Measurements from ENCODE around the gene VAV3.
A peak's percentile ranks its signal among the peaks of the same experiment; 100 is the strongest.

The VAV3 gene

GRCh38 chr1:107935396-107936064 lies 29.4 kb downstream of the VAV3 start:
- TF ChIP-seq CTCF (conservative IDR thresholded peaks at IDR 0.05; ENCODE audit: low read length) = no peak
- no peak overlapping the region for H3K4me3 ChIP-seq (ENCODE audit: low read length)
- DNase-seq (ENCODE audit: low read depth) = peak; percentile 7

- no peak for TF ChIP-seq CTCF (conservative IDR thresholded peaks at IDR 0.05; ENCODE audit: low read length)
- no peak overlapping the region for H3K4me3 ChIP-seq (ENCODE audit: low read length)
- peak; percentile 18 for DNase-seq (ENCODE audit: low read depth)
These were observed 30.4 kb downstream of the VAV3 start for GRCh38 chr1:107934578-107934977.

- H3K4me3 ChIP-seq (ENCODE audit: low read length) = no peak overlapping the region
- DNase-seq (ENCODE audit: low read depth) = no peak
- TF ChIP-seq CTCF (conservative IDR thresholded peaks at IDR 0.05; ENCODE audit: low read length) = no peak
These were observed 31.2 kb downstream of the VAV3 start for GRCh38 chr1:107933736-107934135.

- H3K4me3 ChIP-seq (ENCODE audit: low read length) = no peak overlapping the region
- TF ChIP-seq CTCF (conservative IDR thresholded peaks at IDR 0.05; ENCODE audit: low read length) = no peak
- no peak for DNase-seq (ENCODE audit: low read depth)
These were observed 34.7 kb downstream of the VAV3 start for GRCh38 chr1:107930292-107930691.

- H3K4me3 ChIP-seq (ENCODE audit: low read length) = no peak overlapping the region
- no peak for TF ChIP-seq CTCF (conservative IDR thresholded peaks at IDR 0.05; ENCODE audit: low read length)
- no peak for DNase-seq (ENCODE audit: low read depth)
These were observed 37.2 kb downstream of the VAV3 start for GRCh38 chr1:107927820-107928219.

GRCh38 chr1:107926436-107927080 lies 38.4 kb downstream of the VAV3 start:
- no peak for DNase-seq (ENCODE audit: low read depth)
- no peak for TF ChIP-seq CTCF (conservative IDR thresholded peaks at IDR 0.05; ENCODE audit: low read length)

GRCh38 chr1:107925565-107925964 lies 39.4 kb downstream of the VAV3 start:
- no peak overlapping the region for H3K4me3 ChIP-seq (ENCODE audit: low read length)
- TF ChIP-seq CTCF (conservative IDR thresholded peaks at IDR 0.05; ENCODE audit: low read length) = no peak
- DNase-seq (ENCODE audit: low read depth) = no peak

More at GRCh38 chr1:107926436-107927080, 38.4 kb downstream of the VAV3 start:
- no peak overlapping the region for H3K4me3 ChIP-seq (ENCODE audit: low read length)

Measured in AG10803 (cell line).